GM19025 (cell line): ENCODE data around the gene SIX2.

Experiments used
- ATAC-seq: cut with Tn5 transposase; IDR thresholded peaks from one replicate; pipeline ENCODE4 v1.9.1; 2021; ENCODE audit warnings: mild to moderate bottlenecking, low read depth, moderate library complexity; ENCODE audit not compliant: unreplicated experiment

The SIX2 gene

GRCh38 chr2:44970846-44971450 is 38.3 kb downstream of the SIX2 start:
- ATAC-seq, result no peak

DNA sequence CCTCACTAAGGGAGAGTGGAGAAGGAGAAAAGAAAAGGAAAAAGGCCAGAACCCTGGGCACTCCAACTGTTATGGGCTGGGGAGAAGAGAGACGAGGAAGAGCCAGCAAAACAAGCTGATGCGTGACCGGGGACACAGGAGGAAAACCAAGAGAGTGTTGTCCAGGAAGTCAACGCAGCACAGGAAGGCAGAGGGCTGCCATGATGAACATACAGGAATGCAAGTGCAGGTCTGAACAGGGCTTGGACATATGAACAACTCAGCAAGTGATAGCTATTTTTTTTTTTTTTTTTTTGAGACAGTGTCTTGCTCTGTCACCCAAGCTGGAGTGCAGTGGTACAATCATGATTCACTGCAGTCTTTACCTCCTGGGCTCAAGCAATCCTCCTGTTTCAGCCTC is 39.3 kb downstream of the SIX2 start:
- ATAC-seq, result no peak

DNA sequence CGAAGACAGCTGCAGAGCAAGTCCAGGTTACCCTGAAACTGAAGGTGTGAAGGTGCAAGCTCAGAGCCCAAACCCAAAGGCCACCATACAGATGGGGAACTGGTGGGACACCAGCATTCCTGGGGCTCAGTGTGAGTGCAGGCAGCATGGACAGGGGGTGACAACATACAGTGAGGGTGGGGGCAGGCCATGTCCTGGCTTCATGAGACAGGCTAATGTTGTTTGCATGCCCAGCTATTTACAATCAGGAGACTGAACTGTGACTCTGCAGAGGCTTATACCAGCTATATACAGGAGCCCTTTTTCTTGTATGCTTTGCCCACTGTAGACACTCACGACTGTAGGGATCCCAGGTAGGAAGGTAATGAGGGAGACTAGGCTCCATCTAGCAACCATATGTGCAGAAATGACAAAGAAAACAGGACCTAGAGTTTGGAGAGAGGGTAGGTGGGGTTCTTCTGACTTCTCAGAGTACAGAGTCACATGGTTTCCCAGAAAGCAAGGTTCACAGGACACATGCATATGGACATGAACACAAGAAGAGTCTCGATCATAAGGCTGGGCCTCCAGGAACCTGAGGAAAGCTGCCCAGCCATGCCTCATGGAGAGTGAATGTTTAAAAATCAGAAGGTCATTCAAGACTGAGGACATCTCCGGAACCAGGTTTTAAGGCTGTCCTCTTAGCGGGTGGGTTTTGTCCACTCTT is 41.4 kb downstream of the SIX2 start:
- no peak for ATAC-seq

GRCh38 chr2:44967056-44967455 is 42.2 kb downstream of the SIX2 start:
- ATAC-seq, result no peak

DNA sequence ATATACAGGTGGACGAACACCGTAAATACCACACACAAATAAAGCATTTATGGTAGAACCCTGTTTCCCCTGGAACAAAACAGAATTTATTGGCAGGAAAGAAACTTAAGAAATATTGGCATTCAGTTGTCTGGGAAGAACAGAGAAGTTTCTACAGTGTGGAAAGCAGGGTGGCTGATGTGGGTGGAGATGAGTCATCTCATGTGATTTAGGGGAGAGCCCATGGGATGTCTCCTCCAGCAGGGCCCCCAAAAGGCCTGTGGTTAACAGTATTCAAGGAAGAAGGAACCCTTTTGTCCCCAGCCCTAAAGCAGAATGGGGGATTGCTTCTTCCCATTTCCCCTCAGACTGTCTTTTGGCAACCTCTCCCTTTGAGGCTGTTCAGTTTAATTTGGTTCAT is 43.6 kb downstream of the SIX2 start:
- ATAC-seq, result no peak

DNA sequence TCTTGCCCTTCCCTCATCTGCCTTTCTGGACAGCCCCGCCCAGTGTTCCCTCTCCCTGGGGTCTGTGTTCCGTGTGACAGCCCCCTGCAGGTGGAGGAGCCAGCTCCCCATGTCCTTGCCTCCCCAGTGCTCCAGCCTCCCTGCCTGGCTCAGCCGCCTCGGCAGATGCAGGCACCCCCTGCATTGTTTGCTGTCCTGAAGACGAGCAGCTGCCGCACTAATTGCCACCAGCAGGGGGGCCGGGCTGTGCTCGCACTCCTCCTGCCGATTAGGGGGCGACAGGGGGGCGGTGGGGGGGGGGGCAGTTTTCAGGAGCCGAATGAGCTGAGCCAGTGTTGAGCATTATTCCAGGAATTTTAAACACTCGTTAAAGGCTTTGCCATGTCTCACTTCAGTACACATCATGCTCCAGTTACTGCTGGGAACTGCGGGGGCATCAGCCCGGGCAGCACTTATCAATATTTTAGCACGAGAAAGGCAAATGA is 44.5 kb downstream of the SIX2 start:
- no peak for ATAC-seq

DNA sequence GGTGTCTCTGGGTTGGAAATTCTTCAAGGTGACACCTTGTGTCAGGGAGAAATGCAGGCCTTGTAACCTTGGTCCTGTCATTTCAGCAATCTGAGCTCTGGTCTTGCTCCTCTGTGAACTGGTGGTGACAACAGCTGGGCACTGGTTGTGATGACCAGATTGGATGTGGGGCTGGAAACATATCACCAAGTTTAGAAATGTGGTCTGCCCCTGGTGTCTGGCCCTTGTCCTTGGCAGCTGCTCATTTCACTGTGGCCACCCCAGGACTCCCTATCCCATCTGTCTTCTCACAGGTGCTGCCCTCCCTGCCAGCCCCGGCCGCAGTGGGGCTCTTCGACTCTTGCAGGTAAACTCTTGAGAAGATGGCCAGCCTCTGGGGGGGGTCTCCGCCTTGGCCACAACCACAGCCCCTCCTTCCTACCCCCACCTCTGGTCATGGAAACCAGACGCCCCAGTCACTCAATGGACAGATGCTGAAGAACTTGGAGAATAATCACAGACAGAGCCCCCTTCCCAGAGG is 47.0 kb downstream of the SIX2 start:
- no peak for ATAC-seq

- ATAC-seq, result no peak
Measured at GRCh38 chr2:44960871-44961270, 48.4 kb downstream of the SIX2 start.

DNA sequence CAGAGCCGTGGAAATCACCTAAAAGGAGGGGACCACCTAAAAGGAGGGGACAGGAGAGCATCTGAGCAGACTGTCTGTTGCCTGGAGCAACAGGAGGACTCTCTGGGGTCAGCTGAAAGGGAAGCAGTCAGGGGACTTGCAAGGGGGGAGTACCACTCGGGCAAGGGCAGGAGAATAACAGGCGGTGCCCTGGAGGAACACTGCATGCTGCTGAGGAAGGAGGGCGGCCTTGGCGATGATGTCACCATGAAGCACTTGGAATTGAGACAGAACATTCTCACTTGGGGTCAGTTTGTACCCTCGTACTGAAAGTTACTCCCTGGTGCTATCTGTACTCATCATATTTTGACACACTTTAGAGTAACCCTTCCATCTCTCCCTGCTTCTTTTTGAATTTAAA is 49.4 kb downstream of the SIX2 start:
- ATAC-seq, result no peak

GRCh38 chr2:44957656-44958327 is 51.5 kb downstream of the SIX2 start:
- ATAC-seq, result no peak

DNA sequence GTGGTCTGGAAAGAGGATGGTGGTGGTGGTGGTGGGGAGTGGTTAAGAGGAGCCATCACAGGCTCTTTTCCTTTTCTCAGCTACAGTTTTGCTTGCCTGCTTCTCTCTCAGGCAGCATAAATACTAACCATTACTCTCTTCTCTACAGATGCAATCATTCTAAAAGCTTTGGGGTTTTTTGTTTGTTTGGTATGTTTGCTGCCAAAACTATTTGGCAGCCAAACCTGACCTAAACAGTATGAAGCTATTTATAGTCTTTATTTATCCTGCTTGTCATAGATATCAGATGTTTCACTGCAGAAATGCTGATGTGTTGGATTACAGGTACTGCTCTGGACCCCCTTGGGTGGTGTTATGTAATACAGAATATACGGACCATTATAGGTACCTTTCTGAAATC is 52.4 kb downstream of the SIX2 start:
- ATAC-seq, result no peak

DNA sequence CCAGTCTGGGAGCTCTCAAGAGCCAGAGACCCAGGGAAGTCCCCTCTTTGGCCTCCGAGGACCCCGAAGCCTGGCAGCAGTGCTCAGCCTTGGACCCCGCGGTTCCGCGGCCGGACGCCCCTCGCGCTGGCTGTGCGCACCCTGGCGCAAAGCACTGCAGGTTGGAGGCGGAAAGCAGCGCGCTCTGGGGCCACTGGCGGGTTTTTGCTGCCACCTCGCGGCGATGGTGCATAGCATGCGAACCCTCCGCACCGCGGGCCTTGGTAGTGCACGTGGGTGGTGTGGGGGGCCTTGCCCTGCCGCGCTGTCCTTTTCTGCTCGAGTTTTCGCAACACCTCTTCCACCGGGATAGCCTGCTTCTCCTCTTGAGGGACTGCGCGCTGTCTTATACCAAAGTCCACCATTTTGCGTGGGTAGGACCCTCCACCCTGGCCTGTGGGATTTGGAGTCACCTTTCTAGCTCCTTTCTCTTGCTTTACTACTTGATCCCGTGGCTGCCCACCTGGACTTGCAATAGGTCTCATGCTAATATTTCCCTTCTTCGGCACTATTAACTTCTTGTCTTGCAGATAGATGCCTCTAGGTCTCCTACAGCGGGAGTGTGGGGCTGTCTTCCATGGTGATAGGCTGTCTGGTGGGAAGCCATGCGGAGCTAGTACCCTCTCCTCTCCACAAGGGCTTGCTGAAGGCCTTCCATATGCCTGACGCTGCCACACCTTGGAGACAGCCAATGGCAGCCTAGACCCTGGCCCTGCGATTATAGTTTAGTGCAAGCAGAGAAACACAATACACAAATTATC is 53.5 kb downstream of the SIX2 start:
- ATAC-seq, result peak; percentile 52
